CD4-positive, alpha-beta memory T cell (primary cell): ENCODE measurements around the gene ITIH1. TPM values are rescaled to one million over a fixed set of nuclear protein-coding genes. Genes with fewer than 3 reads are reported as not detected.
A peak's percentile ranks its signal among the peaks of the same experiment; 100 is the strongest.
"Not testable (repeated sequence)": the region's sequence is repeated elsewhere in the genome, so short reads cannot be mapped to it uniquely, and the experiment has no call there.

Experiments used
- CTCF ChIA-PET: fragments of 350-600 bp; sonication (Branson Sonifier 250); formaldehyde crosslinking; loops from one replicate; lab custom pipeline; 2021; ENCODE audit warnings: inconsistent platforms; ENCODE audit not compliant: partially characterized antibody; lab: Charles Lee
- POLR2A ChIA-PET: fragments of 350-600 bp; sonication (Branson Sonifier 250); formaldehyde crosslinking; loops from one replicate; lab custom pipeline; 2021; ENCODE audit not compliant: partially characterized antibody; lab: Charles Lee
- DNase-seq, 5 donors: peaks; one replicate each; pipeline versions ENCODE4 v3.0.0 to v3.0.0-alpha.2; 2020 to 2022; ENCODE audit warnings: mixed read lengths in 1 of 5
- H3K27ac ChIP-seq: one replicate; pipeline ENCODE4 v1.7.0; 2013; ENCODE audit warnings: low read depth, low read length
- H3K27me3 ChIP-seq: 2 replicates; pipeline ENCODE4 v1.7.0; 2013; ENCODE audit warnings: mild to moderate bottlenecking, low read length, moderate library complexity; ENCODE audit not compliant: insufficient read depth
- H3K36me3 ChIP-seq: 2 replicates; pipeline ENCODE4 v1.7.0; 2013; ENCODE audit warnings: mild to moderate bottlenecking, low read length, moderate library complexity; ENCODE audit not compliant: insufficient read depth
- H3K4me1 ChIP-seq: 2 replicates; pipeline ENCODE4 v1.7.0; 2013; ENCODE audit warnings: mild to moderate bottlenecking, low read length, moderate library complexity; ENCODE audit not compliant: insufficient read depth
- H3K4me3 ChIP-seq, 2 donors: one replicate each; pipeline ENCODE4 v1.7.0; 2013; ENCODE audit warnings: low read length in 2 of 2, mild to moderate bottlenecking in 1 of 2
- H3K9me3 ChIP-seq, 2 donors: one replicate each; pipeline ENCODE4 v1.7.0; 2013; ENCODE audit warnings: low read length in 2 of 2, control low read depth in 1 of 2; ENCODE audit not compliant: control insufficient read depth in 1 of 2
- H3K27ac Mint-ChIP-seq, 7 donors: one replicate each; pipeline ENCODE4 v1.8.0; 2020 to 2021; ENCODE audit warnings: mixed read lengths in 7 of 7, mild to moderate bottlenecking in 6 of 7, inconsistent platforms in 3 of 7, moderate library complexity in 3 of 7
- H3K27me3 Mint-ChIP-seq, 2 donors: one replicate each; pipeline ENCODE4 v1.8.0; 2020 to 2021; ENCODE audit warnings: mixed read lengths in 2 of 2
- H3K36me3 Mint-ChIP-seq, 2 donors: one replicate each; pipeline ENCODE4 v1.8.0; 2020 to 2021; ENCODE audit warnings: mixed read lengths in 2 of 2, inconsistent platforms in 1 of 2, mild to moderate bottlenecking in 1 of 2
- H3K4me1 Mint-ChIP-seq, 4 donors: one replicate each; pipeline ENCODE4 v1.8.0; 2020 to 2021; ENCODE audit warnings: mixed read lengths in 4 of 4, mild to moderate bottlenecking in 1 of 4
- H3K4me3 Mint-ChIP-seq, 8 donors: one replicate each; pipeline ENCODE4 v1.8.0; 2020 to 2021; ENCODE audit warnings: mixed read lengths in 8 of 8, mild to moderate bottlenecking in 7 of 8, moderate library complexity in 6 of 8, inconsistent platforms in 3 of 8
- H3K9me3 Mint-ChIP-seq, 8 donors: one replicate each; pipeline ENCODE4 v1.8.0; 2020 to 2021; ENCODE audit warnings: mixed read lengths in 8 of 8, mild to moderate bottlenecking in 5 of 8, inconsistent platforms in 3 of 8, moderate library complexity in 1 of 8
- intact Hi-C: fragments of 100-400 bp; cut with micrococcal nuclease; formaldehyde crosslinking; loops from one replicate; pipeline ENCODE4 v1.15.1; 2023
- polyA plus RNA-seq, 2 donors: library from polyadenylated mRNA; unstranded; fragments of 300-500 nt; fragmentation: Illumina TruSeq; gene quantifications; one replicate each; pipeline ENCODE4 v1.2.3, GENCODE V29; 2021
- total RNA-seq, 2 experiments: library from RNA; stranded (reverse); gene quantifications; one replicate each; pipeline ENCODE4 v1.2.3, GENCODE V29; 2021

Gene ITIH1, protein sequence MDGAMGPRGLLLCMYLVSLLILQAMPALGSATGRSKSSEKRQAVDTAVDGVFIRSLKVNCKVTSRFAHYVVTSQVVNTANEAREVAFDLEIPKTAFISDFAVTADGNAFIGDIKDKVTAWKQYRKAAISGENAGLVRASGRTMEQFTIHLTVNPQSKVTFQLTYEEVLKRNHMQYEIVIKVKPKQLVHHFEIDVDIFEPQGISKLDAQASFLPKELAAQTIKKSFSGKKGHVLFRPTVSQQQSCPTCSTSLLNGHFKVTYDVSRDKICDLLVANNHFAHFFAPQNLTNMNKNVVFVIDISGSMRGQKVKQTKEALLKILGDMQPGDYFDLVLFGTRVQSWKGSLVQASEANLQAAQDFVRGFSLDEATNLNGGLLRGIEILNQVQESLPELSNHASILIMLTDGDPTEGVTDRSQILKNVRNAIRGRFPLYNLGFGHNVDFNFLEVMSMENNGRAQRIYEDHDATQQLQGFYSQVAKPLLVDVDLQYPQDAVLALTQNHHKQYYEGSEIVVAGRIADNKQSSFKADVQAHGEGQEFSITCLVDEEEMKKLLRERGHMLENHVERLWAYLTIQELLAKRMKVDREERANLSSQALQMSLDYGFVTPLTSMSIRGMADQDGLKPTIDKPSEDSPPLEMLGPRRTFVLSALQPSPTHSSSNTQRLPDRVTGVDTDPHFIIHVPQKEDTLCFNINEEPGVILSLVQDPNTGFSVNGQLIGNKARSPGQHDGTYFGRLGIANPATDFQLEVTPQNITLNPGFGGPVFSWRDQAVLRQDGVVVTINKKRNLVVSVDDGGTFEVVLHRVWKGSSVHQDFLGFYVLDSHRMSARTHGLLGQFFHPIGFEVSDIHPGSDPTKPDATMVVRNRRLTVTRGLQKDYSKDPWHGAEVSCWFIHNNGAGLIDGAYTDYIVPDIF
- not detected for total RNA-seq
- polyA plus RNA-seq: not detected

DNA sequence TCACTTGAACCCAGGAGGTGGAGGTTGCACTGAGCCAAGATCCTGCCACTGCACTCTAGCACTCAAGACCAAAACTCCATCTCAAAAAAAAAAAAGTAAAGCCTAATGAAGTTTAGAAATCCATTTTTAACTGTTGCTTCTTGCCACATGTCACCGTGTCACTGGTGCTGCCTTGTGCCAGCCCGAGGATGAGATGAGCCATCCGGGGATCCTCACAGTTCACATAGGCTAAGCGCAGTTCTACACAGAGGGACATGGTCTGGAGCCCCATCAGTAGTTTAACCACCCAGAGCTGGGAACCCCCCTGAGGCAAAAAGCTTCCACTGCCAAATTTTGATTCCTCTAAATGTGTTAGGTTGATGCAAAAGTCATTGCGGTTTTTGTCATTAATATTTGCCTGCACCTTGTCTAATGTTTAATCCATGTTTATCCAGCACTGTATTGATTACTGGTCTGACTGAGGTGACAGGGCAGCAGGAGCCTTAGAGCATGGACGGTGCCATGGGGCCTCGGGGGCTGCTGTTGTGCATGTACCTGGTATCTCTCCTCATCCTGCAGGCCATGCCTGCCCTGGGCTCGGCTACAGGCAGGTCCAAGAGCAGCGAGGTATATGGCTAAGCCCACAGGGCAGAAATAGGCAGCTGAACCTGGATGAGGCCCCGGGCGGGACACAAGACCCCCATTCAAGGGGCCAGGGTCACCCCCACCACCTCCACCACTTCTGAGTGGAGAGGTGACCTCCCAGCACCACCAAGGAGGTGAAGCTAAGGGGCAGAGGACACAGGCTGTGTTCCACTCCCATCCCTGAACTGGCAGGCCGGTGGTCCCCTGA is at the start of gene ITIH1:
Gene ITIH1 (plus strand): TSS at position 473 of the 832 bp plus-strand sequence. CDS start 17 bp downstream, at position 490.
- ChIA-PET CTCF (no interaction called here), POLR2A (no interaction called here)
- intact Hi-C loops: no loop called here
- no peaks in the 10 kb centered on the region for H3K4me1 Mint-ChIP-seq
- Histone ChIP-seq H3K27me3 (no peaks in the 10 kb centered on the region), H3K4me3 (no peak within 1 kb of the TSS), H3K9me3 (no peaks in the 10 kb centered on the region), H3K27ac (no peak within 1 kb of the TSS), H3K4me1 (no peaks in the 10 kb centered on the region), H3K36me3 (no peaks in the 10 kb centered on the region)
- H3K27me3 Mint-ChIP-seq: peaks cover 0 to 2% of the 10 kb centered on the region in 2 donors
- no peaks in the 10 kb centered on the region for H3K9me3 Mint-ChIP-seq
- no peak within 1 kb of the TSS for H3K27ac Mint-ChIP-seq
- no peak for DNase-seq
- H3K4me3 Mint-ChIP-seq: no peak within 1 kb of the TSS
- no peaks in the 10 kb centered on the region for H3K36me3 Mint-ChIP-seq

DNA sequence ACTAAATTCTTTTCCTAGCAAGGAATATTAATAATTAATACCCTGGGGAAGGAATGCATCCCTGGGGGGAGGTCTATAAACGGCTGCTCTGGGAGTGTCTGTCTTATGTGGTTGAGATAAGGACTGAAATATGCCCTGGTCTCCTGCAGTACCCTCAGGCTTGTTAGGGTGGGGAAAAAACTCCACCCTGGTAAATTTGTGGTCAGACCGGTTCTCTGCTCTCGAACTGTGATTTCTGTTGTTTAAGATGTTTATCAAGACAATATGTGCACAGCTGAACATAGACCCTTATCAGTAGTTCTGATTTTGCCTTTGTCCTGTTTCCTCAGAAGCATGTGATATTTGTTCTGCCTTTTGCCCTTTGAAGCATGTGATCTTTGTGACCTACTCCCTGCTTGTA is 48.6 kb upstream of the ITIH1 start:
- CTCF ChIA-PET, H3K4me3 ChIP-seq, H3K27ac ChIP-seq, DNase-seq, H3K4me1 Mint-ChIP-seq, H3K9me3 ChIP-seq, H3K27ac Mint-ChIP-seq, H3K36me3 ChIP-seq, H3K4me3 Mint-ChIP-seq, POLR2A ChIA-PET, H3K4me1 ChIP-seq, H3K27me3 Mint-ChIP-seq, intact Hi-C loops, H3K27me3 ChIP-seq: not testable (repeated sequence)
- Mint-ChIP-seq H3K9me3 (peaks cover 0 to 22% (median 16%) of the 10 kb centered on the region in 8 donors), H3K36me3 (peaks cover 47 to 65% of the 10 kb centered on the region in 2 donors)

DNA sequence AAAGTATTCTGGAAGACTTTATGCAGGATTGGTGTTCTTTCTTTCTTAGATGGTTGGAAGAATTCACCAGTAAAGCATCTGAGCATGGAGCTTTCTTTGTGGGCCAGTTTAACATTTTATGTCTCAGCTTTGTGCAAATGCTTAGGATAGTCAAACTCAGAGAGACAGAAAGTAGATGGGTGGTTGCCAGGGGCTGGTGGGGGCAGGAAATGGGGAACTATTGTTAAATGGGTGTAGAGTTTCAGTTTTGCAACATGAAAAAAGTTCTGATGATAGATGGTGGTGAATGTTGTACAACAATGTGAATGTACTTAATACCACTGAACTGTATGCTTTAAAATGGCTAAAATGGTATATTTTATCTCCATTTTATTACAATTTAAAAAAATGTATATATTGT is 46.7 kb upstream of the ITIH1 start:
- Mint-ChIP-seq H3K4me1 (peaks cover 0 to 3% (median under 1%) of the 10 kb centered on the region in 4 donors), H3K9me3 (peaks cover 0 to 22% (median 16%) of the 10 kb centered on the region in 8 donors), H3K27me3 (no peaks in the 10 kb centered on the region), H3K36me3 (peaks cover 55 to 79% of the 10 kb centered on the region in 2 donors), H3K27ac (peak overlapping the region in 1 of 7 donors; percentile 18), H3K4me3 (peak overlapping the region in 1 of 8 donors; percentile 5)
- Histone ChIP-seq H3K27ac (no peak overlapping the region), H3K4me1 (no peaks in the 10 kb centered on the region), H3K27me3 (no peaks in the 10 kb centered on the region), H3K36me3 (peaks cover 9% of the 10 kb centered on the region), H3K9me3 (no peaks in the 10 kb centered on the region), H3K4me3 (no peak overlapping the region)
- ChIA-PET CTCF (no interaction called here), POLR2A (no interaction called here)
- no peak for DNase-seq
- intact Hi-C loops: no loop called here

DNA sequence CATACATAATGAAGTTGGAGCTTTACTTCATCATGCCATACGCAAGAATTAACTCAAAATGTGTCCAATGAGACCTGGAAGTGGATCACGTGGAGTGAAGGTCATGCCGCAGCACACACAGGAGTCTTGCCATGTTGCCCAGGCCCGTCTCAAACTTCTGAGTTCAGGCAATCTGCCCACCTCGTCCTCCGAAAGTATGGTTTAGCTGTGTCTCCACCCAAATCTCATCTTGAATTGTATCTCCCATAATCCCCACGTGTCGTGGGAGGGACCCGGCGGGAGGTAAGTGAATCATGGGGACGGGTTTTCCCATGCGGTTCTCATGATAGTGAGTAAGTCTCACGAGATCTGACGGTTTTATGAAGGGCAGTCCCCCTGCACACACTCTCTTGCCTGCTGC is 45.8 kb upstream of the ITIH1 start:
- no peaks in the 10 kb centered on the region for H3K4me1 ChIP-seq
- POLR2A ChIA-PET: no interaction called here

DNA sequence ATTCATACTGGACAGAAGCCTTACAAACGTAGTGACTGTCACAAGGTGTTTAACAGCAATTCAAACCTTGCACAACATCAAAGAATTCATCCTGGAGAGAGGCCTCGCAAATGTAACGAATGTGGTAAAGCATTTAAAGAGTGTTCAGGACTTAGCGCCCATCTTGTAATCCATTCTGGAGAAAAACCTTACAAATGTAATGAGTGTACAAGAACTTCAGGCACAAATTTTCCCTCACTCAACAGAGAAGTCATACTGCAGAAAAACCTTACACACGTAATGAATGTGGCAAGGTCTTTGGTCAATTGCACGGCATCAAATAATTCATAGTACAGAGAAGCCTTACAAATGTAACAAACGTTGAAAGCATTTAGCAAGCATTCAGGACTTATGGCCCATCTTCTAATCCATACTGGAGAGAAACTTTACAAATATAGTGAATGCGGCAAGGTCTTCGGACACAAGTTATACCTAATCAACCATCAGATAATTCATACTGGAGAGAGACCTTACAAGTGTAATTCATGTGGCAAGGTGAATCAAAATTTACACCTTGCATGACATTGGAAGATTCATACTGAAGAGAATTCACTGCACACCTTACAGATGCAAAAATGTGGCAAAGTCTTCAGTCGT is 44.0 kb upstream of the ITIH1 start:
- H3K9me3 Mint-ChIP-seq: peaks cover 0 to 20% (median 14%) of the 10 kb centered on the region in 8 donors
- H3K36me3 Mint-ChIP-seq: peaks cover 57 to 75% of the 10 kb centered on the region in 2 donors
- H3K4me3 Mint-ChIP-seq: no peak overlapping the region
- ChIA-PET POLR2A (no interaction called here), CTCF (no interaction called here)
- H3K27me3 Mint-ChIP-seq: no peaks in the 10 kb centered on the region
- no peak overlapping the region for H3K27ac Mint-ChIP-seq
- peaks cover 0 to 3% (median 0%) of the 10 kb centered on the region in 4 donors for H3K4me1 Mint-ChIP-seq
- Histone ChIP-seq H3K4me3 (no peak overlapping the region), H3K27me3 (no peaks in the 10 kb centered on the region), H3K36me3 (peaks cover 11% of the 10 kb centered on the region), H3K27ac (no peak overlapping the region), H3K9me3 (no peaks in the 10 kb centered on the region), H3K4me1 (no peaks in the 10 kb centered on the region)
- intact Hi-C loops: no loop called here
- no peak for DNase-seq

More for the DNA sequence above, 45.8 kb upstream of the ITIH1 start:
- CTCF ChIA-PET: no interaction called here
- no peak for DNase-seq
- no peak overlapping the region for H3K4me3 Mint-ChIP-seq
- intact Hi-C loops: no loop called here
- Histone ChIP-seq H3K9me3 (no peaks in the 10 kb centered on the region), H3K27me3 (no peaks in the 10 kb centered on the region), H3K4me3 (no peak overlapping the region), H3K36me3 (peaks cover 11% of the 10 kb centered on the region), H3K27ac (no peak overlapping the region)
- peak overlapping the region in 1 of 7 donors; percentile 19 for H3K27ac Mint-ChIP-seq
- H3K4me1 Mint-ChIP-seq: peaks cover 0 to 3% (median 0%) of the 10 kb centered on the region in 4 donors
- H3K36me3 Mint-ChIP-seq: peaks cover 55 to 79% of the 10 kb centered on the region in 2 donors
- H3K27me3 Mint-ChIP-seq: no peaks in the 10 kb centered on the region
- H3K9me3 Mint-ChIP-seq: peaks cover 0 to 22% (median 16%) of the 10 kb centered on the region in 8 donors

DNA sequence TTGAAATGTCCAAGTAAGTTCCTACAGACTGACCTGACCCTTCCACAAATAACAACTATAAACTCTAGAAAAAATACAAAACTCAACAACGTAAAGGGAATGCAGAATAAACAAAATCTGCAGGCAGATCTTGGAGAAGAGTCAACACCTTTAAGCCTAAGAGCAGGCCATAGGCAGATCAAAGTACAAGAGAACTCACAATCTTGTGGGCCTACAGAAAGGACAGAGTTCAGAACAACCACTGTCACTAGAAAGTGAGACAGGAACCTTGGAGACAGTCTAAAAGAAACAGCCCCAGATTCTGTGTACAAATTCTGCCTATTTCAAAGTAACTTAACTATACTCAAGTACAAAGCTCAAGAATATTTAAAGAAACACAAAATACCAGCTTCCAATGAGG is 37.7 kb upstream of the ITIH1 start:
- POLR2A ChIA-PET: no interaction called here
- H3K36me3 Mint-ChIP-seq: peaks cover 49 to 50% of the 10 kb centered on the region in 2 donors

More for the DNA sequence above, 37.7 kb upstream of the ITIH1 start:
- Histone ChIP-seq H3K27me3 (no peaks in the 10 kb centered on the region), H3K27ac (no peak overlapping the region), H3K4me1 (no peaks in the 10 kb centered on the region), H3K4me3 (no peak overlapping the region), H3K36me3 (peaks cover 20% of the 10 kb centered on the region), H3K9me3 (no peaks in the 10 kb centered on the region)
- H3K27ac Mint-ChIP-seq: no peak overlapping the region
- H3K4me3 Mint-ChIP-seq: no peak overlapping the region
- H3K9me3 Mint-ChIP-seq: no peaks in the 10 kb centered on the region
- CTCF ChIA-PET: interaction anchor here (0.8 to 1.0 kb wide), 2 partner anchors 59 to 457 kb away, joined by 3 read pairs; no protein-coding TSS in a partner anchor
- no peak for DNase-seq
- no peaks in the 10 kb centered on the region for H3K4me1 Mint-ChIP-seq
- no peaks in the 10 kb centered on the region for H3K27me3 Mint-ChIP-seq
- intact Hi-C loops: no loop called here
